SIG-M5 treated with dmso at 0.1 percent for 504 hours (cell line): ENCODE measurements around the gene TBC1D14.

ENCODE experiments used
- DNase-seq: peaks from one replicate; lab custom pipeline; 2025; ENCODE audit not compliant: unreplicated experiment; lab: John Stamatoyannopoulos, UW

Gene TBC1D14

DNA sequence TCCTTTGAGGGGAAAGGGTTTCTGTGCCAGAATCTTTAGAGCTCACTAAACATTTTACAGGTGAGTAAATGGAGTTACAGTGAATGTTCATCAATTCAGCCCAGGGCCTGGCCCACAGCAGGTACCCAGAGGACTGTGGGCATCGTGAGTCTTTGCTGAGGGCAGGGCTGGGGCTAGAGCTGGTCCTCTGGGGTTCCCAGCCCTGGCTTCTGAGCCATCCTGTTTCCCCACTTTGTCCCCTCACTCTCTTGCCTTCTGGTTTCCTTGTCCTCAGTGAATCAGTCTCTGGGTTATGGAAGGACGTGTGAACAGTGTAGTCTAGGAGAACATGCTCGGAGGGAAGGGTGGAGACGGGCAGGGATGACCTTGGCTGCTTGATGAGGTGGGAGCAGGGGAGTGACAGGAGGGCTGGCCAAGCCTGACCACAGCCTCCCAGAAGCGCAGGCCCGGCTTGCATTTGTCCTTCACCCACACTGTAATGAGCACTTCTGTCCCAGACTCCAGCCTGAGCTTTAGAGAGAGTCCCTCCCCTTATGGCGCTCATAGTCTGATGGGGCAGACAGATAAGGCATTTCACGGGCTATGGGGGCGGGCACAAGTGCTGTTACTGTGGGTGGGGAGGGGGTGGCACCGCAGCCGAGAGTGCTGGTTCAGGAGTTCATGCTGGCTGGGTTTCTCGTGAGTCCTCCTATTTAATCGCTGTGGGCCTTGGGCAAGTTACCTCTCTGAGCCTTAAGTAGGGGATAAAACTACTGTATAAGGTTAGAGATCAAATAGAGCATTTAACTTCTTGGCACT lies 17.3 kb downstream of the TBC1D14 start:
- no peak for DNase-seq

DNA sequence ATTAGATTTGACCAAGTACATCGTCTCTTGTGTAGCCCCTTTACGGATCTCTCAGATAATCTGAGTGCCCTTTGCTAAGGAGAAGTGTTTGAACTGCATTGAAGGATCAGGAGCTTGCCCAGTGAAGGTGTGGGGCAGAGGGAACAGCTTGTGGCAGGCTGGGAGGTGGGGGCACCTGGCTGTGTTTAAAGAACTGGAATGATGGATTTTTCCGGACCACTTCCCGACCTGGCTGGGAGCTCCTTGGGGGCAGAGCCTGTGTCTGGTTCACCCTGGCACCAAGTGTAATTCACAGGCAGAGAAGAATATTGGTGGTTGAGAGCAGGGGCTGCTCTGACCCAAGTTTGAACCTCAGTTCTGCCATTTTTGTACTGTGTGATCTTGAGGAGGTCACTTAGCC lies 18.5 kb downstream of the TBC1D14 start:
- DNase-seq: no peak

DNA sequence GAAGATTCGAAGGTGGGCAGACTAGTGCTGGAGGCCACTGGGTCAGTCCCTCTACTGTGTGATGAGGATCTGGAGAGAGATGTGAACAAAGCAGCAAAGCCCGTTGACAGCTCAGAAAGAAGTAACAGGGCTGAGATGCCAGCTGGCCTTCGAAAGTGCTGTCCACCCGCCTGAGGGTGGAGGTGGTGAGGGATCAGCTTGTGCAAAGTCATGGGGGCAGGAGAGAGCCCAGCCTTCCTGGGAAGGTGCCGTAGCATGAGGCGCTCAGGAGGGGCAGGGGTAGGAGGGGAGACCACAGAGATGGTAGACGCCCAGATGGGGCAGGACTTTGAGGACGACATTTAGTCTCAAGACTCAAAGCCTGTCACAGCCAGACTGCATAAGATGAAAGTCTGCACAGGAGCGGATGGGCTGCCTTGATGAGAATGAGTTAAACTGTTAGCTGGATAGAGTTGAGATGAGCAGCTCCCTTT lies 19.7 kb downstream of the TBC1D14 start:
- no peak for DNase-seq

DNA sequence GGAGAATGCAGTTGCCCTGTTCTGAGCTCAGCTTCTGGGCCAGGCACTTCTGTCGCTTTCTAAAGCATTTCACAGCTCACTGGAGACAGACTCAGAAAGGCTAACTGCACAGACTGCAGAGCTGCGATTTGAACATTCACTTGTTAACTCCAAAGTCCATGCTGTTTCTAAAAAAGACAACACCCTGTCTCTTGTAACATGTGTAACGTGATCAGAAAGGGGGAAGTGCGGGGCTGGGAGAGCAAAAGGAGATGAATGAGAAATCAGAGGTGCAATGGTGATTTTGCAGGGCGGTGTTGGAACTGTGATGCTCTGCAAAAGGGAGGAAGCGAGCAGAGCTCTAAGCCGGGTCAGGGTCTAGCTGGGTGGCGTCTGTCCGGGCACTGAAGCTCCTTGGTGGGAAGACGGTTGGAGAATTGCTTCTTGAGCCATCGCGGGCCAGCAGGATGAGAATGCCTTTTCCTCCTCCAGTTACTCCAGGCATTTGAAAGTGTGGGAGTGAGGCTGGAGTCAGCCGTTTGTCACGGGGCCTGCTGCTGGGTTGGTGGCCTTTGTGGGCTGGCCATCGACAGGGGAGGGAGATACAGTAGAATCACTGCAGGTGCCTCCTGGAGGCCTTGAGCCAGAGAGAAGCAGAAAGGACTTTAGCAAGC lies 20.3 kb downstream of the TBC1D14 start:
- DNase-seq: peak; percentile 22

DNA sequence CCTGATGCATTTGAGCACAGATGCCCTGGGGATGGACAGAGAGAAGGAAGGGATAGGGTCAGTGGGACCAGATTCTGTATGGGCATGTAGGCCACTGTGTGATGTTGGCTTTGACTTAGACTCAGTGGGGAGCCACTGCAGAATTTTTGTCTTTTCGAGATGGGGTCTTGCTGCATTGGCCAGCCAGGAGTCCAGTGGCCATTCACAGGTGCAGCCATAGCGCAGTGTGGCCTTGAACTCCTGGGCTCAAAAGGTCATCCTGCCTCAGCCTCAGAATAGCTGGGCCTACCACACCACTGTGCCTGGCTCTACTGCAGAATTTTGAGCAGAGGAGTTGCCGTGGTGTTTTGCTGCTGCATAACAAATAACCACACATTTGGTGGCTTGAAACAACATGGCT lies 22.8 kb downstream of the TBC1D14 start:
- DNase-seq: no peak

DNA sequence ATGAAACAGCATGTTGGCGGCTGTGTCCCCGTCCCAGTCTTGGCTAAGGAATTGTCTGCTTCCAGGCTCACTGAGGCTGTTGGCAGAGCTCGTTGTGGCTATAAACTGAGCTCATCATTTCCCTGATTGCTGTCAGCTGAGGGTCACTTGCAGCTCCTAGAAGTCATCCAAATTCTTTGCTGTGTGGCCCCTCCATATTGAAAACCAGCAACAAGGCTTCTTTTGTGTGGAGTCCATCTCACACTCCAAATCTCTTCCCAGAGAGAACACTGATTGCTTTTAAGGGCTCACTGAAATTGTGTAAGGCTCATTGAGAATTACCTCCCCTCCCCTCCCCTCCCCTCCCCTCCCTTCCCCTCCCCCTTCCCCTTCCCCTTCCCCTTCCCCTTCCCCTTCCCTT lies 23.3 kb downstream of the TBC1D14 start:
- no peak for DNase-seq

DNA sequence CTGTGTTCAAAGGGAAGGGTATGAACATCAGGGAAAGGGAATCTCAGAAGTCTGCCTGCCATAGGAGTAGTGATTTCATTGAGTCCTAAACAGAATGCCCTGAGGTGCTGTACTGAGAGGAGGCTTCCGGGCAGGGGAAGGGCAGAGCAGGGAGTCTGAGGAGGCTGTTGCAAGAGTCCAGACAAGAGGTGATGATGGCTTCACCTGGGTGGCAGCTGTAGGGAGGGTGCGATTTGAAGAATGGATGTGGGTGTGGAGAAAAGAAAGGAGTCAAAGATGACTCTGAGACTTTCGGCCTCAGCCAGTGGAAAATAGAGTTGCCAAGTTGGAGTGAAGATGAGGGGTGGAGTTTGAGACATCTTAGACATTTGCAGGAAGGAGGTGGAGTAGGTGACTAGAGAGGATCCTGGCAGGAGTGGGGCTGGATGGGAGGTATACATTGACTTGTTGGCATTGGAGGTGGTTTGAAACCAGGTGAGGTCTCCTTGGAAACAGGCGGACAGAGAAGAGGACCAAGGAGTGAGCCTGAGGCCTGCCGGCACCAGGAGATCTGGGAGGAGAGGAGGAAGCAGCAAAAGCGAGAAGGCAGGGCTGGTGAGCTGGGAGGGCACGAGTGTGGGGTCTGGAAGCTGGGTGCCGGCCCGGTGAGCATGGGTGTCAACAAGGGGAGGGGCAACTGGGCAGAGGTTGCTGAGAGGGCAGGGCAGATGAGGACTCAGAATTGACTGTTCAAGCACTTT lies 24.2 kb downstream of the TBC1D14 start:
- DNase-seq: no peak

DNA sequence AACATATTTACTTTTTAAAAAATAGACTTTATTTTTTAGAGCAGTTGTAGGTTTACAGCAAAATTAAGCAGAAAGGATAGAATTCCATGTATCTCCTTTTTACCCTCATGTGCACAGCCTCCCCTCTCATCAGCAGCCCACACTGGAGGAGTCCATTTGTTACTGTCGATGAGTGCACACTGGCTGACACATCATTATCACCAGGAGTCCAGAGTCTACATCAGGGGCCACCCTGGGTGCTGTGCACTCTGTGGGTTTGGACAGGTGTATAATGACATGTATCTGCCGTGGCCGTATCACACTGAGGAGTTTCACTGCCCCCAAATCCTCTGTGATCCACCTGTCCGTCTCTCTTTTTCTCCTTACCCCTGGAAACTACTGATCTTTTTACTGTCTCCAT lies 26.3 kb downstream of the TBC1D14 start:
- no peak for DNase-seq

DNA sequence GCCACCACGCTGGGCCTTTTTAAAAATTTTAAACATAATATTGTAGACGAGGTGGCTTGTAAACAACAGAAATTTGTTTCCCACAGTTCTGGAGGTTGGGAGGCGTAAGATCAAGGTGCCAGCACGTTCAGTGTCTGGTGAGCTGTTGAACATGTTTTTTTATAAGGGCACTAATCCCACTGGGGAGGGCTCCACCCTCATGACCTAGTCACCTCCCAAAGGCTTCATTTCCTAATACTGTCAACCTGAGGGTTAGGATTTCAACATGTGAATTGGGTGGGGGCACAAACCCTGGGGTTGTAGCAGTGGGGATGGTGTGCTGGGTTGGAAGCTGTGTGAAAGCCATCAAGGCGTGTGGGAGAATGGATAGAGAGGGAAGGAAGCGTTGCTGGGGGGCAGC lies 27.6 kb downstream of the TBC1D14 start:
- no peak for DNase-seq

DNA sequence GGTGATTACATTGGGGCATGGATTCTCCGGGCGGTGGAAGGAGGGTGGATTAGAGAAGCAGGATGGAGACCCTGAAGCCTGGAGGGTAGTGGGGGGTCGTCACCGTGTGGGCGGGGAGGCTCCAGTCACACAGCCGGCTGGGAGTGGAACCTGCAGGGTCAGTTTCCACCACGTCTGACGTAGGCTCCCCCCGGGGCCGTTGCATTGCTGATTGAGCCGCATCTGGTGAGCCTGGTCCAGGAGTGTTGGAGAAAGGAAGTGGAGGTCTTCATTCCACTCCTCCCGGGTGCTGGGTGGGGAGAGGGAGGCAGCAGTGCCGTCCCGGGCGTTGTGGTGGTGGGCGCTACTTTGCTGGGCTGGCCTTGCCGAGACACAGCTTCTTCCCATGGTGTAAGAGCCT lies 28.1 kb downstream of the TBC1D14 start:
- no peak for DNase-seq

DNA sequence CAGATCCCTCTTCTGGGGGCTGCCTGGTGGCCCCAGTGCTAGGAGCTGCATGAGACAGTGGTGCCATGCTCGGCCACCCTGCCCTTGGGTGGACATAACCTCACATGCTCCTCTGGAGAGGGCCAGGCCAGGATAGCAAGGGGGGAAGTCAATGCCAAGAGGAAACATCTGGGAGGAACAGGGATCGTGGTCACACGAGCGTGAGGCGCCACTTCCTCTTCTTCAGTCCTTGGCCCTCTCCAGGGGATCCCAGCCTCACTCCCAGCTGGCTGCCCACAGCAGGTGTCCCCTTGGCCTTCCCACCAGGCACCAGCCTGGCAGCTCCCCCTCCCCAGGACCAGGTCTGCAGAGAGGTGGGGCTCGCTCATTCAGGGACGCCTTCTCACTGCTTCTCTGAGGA lies 28.6 kb downstream of the TBC1D14 start:
- peak; percentile 47 for DNase-seq

DNA sequence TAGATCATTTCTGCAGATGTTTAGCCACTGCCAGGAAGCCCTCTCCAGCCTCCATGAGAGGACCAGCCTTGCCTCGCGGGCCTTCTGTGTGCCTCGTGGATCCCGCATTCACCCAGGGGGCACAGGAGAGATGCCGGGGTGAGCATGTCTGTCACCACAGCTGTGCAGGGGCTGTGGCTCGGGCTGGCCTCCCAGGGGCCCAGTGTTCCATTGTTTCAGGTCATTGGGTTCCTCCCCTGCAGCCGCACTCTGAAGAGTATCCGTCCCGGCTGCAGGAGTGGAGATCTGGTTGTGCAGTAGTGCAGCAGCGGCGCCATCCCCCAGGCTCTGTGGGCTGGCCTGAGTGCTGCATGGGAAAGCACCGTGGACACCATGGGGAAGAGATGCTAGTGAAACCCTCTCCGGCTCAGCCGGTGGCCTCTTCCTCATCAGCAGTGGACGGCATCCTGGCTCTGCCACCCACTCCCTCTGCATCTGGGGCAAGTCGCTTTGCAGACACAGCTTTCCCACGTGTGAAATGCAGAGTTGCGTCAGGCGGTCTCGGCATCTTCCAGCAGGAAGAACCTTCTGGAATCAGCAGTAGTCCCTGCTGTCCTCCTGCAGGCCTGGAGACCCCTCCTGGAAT lies 29.1 kb downstream of the TBC1D14 start:
- no peak for DNase-seq

DNA sequence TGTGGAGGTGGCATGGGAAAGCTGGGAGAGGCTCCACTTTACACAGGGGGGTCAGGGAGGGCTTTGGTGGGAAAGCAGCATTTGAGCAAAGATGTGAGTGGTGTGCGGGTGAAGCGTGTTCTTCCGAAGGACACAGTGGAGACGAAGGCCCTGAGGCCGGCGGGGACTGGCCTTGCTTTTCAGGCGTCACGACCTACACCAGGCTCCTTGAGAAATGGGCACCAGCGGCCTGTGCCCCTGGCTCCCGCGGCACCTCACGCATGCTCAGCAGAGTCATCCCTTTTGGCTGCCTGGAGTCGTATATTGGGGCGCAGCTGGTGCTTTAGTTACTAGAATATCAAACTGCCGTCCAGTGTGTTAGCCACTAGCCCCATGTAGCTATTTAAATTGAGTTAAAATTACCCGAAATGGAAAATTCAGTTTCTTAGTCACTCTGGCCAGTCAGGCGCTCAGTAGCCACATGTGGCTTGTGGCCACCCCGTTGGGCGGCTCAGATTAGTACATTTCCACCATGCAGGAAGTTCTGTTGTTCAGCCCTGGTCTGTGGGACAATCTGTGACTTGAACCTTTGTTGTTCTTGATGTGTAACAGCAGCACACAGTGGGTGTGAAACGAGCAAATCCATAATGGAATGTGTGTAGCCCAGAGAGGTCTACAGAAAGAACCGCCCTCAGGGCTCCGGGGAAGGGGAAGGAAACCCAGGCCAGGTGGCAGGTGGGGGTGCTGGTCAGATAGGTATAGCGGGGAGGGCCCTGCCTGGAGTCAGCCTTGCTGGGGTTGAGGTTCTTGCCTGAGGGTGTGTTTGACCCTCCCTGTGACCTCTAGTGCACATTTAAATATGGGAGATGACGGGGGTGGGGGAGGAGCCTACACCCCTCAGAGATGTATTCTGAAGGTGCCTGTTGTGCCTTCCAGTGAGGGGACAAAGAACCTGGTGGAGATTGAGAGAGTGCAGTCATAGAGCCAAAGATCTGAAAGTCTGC lies 30.4 kb downstream of the TBC1D14 start:
- no peak for DNase-seq

DNA sequence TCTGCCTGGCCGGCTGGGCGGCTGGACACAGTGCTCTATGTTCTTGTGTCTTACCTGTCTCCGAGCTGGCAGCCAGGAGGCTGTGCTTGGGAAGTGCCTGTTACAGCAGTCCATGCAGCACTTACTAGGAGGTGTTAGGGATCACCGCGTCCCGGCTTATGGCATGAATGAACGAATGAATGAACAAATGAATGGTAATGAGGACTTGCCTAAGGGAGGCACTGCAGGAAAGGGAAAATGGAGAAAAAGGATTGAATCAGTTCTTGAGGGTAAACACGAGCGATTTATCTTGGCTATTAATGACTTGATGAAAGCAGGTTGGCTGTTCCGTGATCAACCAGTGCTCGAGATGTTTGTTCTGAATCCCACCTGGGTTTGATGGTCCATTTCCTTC lies 31.1 kb downstream of the TBC1D14 start:
- no peak for DNase-seq

DNA sequence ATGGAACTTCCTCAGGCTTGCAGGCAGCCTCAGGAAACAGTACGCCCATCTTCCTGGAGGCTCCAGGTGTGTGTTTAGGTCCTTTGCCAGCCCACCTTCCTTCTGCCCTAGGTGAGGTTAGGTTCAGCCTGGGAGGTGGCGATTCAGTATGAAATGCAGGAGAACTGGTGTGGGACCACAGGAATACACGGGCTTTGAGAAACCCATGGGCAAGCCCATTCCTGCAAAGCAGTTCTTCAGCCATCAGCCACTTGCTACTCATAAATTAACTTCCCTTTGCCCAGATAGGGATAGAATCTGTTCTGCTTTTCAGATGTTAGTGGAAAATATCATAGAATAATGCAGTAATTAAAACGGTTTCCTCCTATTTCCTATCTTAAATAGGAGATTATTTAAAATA lies 32.2 kb downstream of the TBC1D14 start:
- DNase-seq: peak; percentile 82

DNA sequence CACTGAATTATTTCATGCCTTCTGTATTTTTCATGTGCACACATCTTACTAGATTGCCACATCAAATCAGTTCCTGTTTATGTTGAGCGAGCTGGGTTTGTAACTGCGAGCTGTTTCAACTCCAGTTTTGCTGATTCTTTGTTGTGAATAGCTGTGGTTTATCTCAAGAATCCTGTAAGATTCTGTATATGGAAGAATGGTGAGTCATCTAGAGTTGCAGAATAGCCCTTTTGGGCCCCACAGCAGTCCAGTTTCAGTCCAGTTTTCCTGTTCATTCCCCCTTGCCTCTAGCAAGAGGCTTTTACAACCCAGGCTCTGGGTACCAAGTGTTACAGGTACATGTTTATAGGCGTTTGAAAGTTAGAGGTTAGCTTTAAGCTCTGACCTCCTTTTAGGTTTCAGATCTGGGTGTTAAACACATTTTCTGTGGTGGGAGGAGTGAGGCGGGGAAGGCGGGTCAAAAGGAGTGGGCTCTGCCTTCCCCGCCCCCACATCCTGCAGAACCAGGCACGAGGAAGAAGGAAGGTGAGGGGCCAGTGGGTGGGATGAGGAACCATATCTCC lies 32.7 kb downstream of the TBC1D14 start:
- peak; percentile 94 for DNase-seq

DNA sequence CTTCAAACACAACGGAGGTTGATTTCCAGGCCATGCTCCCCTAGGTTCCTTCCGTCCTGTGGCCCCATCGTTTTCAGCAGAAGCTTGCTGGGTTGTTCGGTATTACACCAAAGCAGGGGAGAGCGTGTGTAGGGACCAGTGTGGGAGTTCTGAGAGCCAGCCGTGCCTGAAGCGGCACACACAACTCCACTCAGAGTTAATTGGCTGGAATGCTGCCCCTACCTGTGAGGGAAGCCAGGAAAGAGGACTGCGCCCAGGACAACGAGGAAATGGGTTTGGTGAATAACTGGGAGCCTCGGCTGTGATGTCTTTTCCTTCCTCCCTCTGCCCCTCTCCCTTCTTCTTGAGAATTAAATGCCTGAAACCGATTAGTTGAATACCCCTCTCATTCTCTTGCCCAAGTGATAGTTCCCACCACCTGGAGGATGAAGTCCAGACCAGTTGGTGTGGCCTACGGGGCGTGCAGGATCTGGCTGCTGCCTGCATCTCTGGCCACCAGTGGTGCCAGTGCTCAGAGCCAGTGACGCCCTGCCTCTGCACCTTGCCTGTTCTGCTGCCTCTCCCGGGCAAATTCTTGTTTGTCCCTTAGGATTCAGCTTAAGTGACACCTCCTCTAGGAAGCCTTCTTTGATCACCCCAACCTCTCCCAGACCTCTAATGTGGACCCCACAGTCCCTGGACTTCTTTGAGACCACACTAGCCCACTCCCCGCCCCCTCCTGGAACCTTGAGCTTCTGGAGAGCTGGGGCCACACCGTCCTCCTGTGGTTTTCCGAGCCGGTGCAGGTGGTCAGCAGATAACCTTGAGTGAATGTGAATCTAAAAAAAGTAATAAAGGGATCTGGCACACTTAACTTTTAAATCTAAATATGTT lies 33.6 kb downstream of the TBC1D14 start:
- DNase-seq: no peak

DNA sequence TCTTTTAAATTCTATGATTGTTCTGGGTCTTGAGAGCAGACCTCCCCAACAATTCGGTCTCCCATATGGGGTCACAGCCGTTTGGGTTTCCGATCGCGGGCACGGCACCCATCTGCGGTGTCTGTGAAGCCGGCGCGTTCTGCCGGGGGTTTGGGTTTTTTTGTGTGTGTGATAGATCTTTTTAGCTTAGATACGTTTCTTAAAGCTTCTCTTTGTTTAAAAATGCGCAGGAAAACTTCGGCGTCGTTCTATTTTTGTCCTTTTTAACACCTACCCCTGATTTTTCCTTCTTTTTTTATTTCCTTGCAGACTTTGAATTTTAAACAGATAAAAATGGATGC lies 34.2 kb downstream of the TBC1D14 start:
- no peak for DNase-seq
